ENCODE measurements around the gene SSH2.

DNA sequence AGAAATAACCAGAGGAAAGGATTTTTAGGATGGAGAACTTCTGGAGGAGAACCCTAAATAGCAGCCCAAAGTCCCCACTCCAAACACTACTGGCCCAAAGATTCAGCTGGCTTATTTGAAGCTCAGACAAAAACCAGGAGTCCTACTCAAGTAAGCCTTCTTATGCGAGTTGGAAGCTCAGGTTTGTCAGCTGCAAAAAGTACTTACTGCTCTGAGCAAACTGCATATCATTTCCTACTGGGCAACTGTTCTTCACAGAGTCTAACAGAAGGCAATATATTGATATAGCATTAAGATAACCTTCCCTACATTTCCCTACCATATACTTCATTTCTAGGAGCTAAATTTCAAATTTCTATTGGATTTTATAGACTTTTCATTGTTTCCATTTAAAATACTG, 231.2 kb downstream of the SSH2 start:
- TF ChIP-seq, protein P1, sequence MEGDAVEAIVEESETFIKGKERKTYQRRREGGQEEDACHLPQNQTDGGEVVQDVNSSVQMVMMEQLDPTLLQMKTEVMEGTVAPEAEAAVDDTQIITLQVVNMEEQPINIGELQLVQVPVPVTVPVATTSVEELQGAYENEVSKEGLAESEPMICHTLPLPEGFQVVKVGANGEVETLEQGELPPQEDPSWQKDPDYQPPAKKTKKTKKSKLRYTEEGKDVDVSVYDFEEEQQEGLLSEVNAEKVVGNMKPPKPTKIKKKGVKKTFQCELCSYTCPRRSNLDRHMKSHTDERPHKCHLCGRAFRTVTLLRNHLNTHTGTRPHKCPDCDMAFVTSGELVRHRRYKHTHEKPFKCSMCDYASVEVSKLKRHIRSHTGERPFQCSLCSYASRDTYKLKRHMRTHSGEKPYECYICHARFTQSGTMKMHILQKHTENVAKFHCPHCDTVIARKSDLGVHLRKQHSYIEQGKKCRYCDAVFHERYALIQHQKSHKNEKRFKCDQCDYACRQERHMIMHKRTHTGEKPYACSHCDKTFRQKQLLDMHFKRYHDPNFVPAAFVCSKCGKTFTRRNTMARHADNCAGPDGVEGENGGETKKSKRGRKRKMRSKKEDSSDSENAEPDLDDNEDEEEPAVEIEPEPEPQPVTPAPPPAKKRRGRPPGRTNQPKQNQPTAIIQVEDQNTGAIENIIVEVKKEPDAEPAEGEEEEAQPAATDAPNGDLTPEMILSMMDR (IDR thresholded peaks at IDR 0.05) = no peak
- TF ChIP-seq EZH2 (IDR thresholded peaks at IDR 0.05) = no peak
- TF ChIP-seq EZH2phosphoT487 (IDR thresholded peaks at IDR 0.05) = no peak

Measured in neural progenitor cell (in vitro differentiated cells).